ENCODE data around the gene ERFL. TPM values are rescaled to one million over a fixed set of nuclear protein-coding genes. Genes with fewer than 3 reads are reported as not detected.

ERFL gene
- total and polyA plus RNA-seq, 2 of the 4 experiments (the other 2 are of a cell fraction), result not detected

- no peak overlapping the region for H2AK9ac ChIP-seq (replicated peaks; ENCODE audit: low read depth, low read length, poor library complexity)
- WGBS, 2 experiments (ENCODE audit: extremely low coverage in 2 of 2, insufficient read length in 1 of 2), result 68% methylated on average over 4 of the region's 17 CpGs; no CpG with 5 or more reads in 1 of the 2 experiments
- no peak overlapping the region for H4K5ac ChIP-seq (ENCODE audit: low read depth, low read length)
- H2BK5ac ChIP-seq (ENCODE audit: low read depth, low read length, poor library complexity, severe bottlenecking), result no peak overlapping the region
- H3K4me3 ChIP-seq (ENCODE audit: insufficient read depth, low read depth, low read length), result no peak overlapping the region
- no peak overlapping the region for H2BK20ac ChIP-seq (ENCODE audit: low read depth, low read length)
- H4K20me1 ChIP-seq (ENCODE audit: insufficient read depth, low read length), result peaks cover 4% of the 10 kb centered on the region; the same call in 1 of the 2 replicates
- H3K36me3 ChIP-seq (ENCODE audit: control insufficient read depth, insufficient read depth, low read length), result no peaks in the 10 kb centered on the region
- no peak overlapping the region for H2AK5ac ChIP-seq (ENCODE audit: low read depth, low read length)
- H3K18ac ChIP-seq (ENCODE audit: low read depth, low read length), result no peak overlapping the region
- no peak overlapping the region for H2BK15ac ChIP-seq (ENCODE audit: low read depth, low read length)
- H2AFZ ChIP-seq (replicated peaks; ENCODE audit: low read length, poor library complexity), result no peak overlapping the region
- ChIA-PET CTCF (no interaction called here), POLR2A (ENCODE audit: unreplicated experiment) (no interaction called here)
- H3K27ac ChIP-seq (ENCODE audit: insufficient read depth, low read length), result no peak overlapping the region
- H4K91ac ChIP-seq (ENCODE audit: insufficient read depth, low read depth, low read length), result no peak overlapping the region
- ATAC-seq (ENCODE audit: low read depth) (no peak), DNase-seq (no peak)
- no peaks in the 10 kb centered on the region; a peak in 1 of 4 replicates for H3K79me1 ChIP-seq (ENCODE audit: low read depth in 1 of 2, low read length in 2 of 2)
- dilution Hi-C loops (cut with HindIII; ENCODE audit: low sequenced_read_pairs, unreplicated experiment) (no loop called here), intact Hi-C loops (cut with micrococcal nuclease) (no loop called here), in situ Hi-C loops (cut with MboI; ENCODE audit: low sequenced_read_pairs) (no loop called here)
- H4K8ac ChIP-seq (ENCODE audit: low read depth in 2 of 2, low read length in 2 of 2), result no peak overlapping the region
- H3K27me3 ChIP-seq (ENCODE audit: control insufficient read depth, insufficient read depth, low read length), result peaks cover 15% of the 10 kb centered on the region; the same call in 1 of the 2 replicates
- H3K4me1 ChIP-seq (ENCODE audit: control insufficient read depth, insufficient read depth, low read length), result no peaks in the 10 kb centered on the region
- H2BK120ac ChIP-seq (ENCODE audit: low read depth, low read length), result no peak overlapping the region
- peaks cover 3% of the 10 kb centered on the region; the same call in 1 of the 2 replicates for H3K9me1 ChIP-seq (ENCODE audit: insufficient read depth, low read length)
- H3K4ac ChIP-seq (ENCODE audit: low read depth, low read length), result no peak overlapping the region
- no peak overlapping the region for H3K4me2 ChIP-seq (ENCODE audit: low read depth, low read length)
- H3K14ac ChIP-seq (replicated peaks; ENCODE audit: low read depth, low read length), result no peak overlapping the region
- H3K9ac ChIP-seq (ENCODE audit: low read depth, low read length), result no peak overlapping the region
- no peaks in the 10 kb centered on the region for H3K9me3 ChIP-seq (ENCODE audit: control insufficient read depth, insufficient read depth, low read length)
- no peak overlapping the region for H3K56ac ChIP-seq (ENCODE audit: extremely low read depth, insufficient read depth, low read length)
- no peak overlapping the region for H3K23ac ChIP-seq (ENCODE audit: low read depth, low read length)
- no TSS peak for BruUV-seq (replicated peaks)
- TF ChIP-seq SMC3 (IDR thresholded peaks at IDR 0.05; ENCODE audit: low read depth, low read length), result no peak
- no peak for TF ChIP-seq MXI1 (IDR thresholded peaks at IDR 0.05; ENCODE audit: borderline replicate concordance, low read depth, low read length)
- TF ChIP-seq ELK1 (IDR thresholded peaks at IDR 0.05; ENCODE audit: borderline replicate concordance, low read depth, low read length), result no peak
- no peak for TF ChIP-seq USF2 (IDR thresholded peaks at IDR 0.05; ENCODE audit: low read depth, low read length)
- TF ChIP-seq POLR2A (IDR thresholded peaks at IDR 0.05; ENCODE audit: low read depth, low read length), result no peak
- no peak for TF ChIP-seq BHLHE40 (IDR thresholded peaks at IDR 0.05; ENCODE audit: low read depth, low read length)
- TF ChIP-seq, protein P1, sequence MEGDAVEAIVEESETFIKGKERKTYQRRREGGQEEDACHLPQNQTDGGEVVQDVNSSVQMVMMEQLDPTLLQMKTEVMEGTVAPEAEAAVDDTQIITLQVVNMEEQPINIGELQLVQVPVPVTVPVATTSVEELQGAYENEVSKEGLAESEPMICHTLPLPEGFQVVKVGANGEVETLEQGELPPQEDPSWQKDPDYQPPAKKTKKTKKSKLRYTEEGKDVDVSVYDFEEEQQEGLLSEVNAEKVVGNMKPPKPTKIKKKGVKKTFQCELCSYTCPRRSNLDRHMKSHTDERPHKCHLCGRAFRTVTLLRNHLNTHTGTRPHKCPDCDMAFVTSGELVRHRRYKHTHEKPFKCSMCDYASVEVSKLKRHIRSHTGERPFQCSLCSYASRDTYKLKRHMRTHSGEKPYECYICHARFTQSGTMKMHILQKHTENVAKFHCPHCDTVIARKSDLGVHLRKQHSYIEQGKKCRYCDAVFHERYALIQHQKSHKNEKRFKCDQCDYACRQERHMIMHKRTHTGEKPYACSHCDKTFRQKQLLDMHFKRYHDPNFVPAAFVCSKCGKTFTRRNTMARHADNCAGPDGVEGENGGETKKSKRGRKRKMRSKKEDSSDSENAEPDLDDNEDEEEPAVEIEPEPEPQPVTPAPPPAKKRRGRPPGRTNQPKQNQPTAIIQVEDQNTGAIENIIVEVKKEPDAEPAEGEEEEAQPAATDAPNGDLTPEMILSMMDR (conservative IDR thresholded peaks at IDR 0.05; ENCODE audit: low read depth, low read length), result no peak
- no peak for TF ChIP-seq MAZ (IDR thresholded peaks at IDR 0.05; ENCODE audit: borderline replicate concordance, low read depth, low read length)
- no peak for TF ChIP-seq RCOR1 (IDR thresholded peaks at IDR 0.05; ENCODE audit: insufficient replicate concordance, low read length)
- no peak for TF ChIP-seq MAFK (IDR thresholded peaks at IDR 0.05; ENCODE audit: low read depth, low read length)
- TF ChIP-seq FOS (IDR thresholded peaks at IDR 0.05; ENCODE audit: low read depth, low read length), result no peak
- TF ChIP-seq RFX5 (IDR thresholded peaks at IDR 0.05; ENCODE audit: low read depth, low read length), result no peak
- no peak for TF ChIP-seq NFE2L2 (IDR thresholded peaks at IDR 0.05; ENCODE audit: low read depth, low read length)
- no peak for TF ChIP-seq CHD1 (IDR thresholded peaks at IDR 0.05; ENCODE audit: low read depth, low read length)
Observed at GRCh38 chr19:41877916-41878905, 50.0 kb downstream of the ERFL start.

All from IMR-90 (cell line).